Measurements from ENCODE around the gene NAXD. TPM values are rescaled to one million over a fixed set of nuclear protein-coding genes. Genes with fewer than 3 reads are reported as not detected.

NAXD gene
- total and polyA plus RNA-seq, 4 experiments from 2014 or later = 20.4 to 33.4 (median 26.5) TPM

DNA sequence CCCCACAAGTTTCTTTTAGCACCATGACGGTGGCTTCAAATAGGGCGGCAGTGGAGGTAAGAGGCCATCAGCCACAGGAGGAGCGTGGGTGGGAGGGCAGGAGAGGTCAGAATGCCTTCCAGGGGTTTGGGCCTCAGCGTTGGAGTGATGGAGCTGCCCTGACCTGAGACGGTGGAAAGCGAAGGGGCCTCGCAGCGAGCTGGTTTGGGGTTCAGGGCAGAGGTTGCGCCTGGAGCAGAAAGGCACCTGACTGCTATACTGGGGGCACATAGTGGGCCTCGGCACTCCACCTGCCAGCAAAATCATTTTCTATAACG, 382 bp upstream of the NAXD start:
- Histone ChIP-seq H3K27ac (ENCODE audit: low read depth, low read length) (peak overlapping the region; percentile 47), H3K4me1 (ENCODE audit: insufficient read depth, low read length) (peaks cover 17% of the 10 kb centered on the region), H3K27me3 (ENCODE audit: insufficient read depth, low read length) (no peaks in the 10 kb centered on the region), H3K4me3 (ENCODE audit: low read length in 2 of 2) (peak overlapping the region in 1 of 2 donors; percentile 67), H3K9me3 (ENCODE audit: control insufficient read depth in 1 of 2, low read length in 2 of 2) (no peaks in the 10 kb centered on the region), H3K36me3 (ENCODE audit: insufficient read depth, low read length) (no peaks in the 10 kb centered on the region)
- peaks cover 0 to 2% (median 0%) of the 10 kb centered on the region in 8 donors for H3K9me3 Mint-ChIP-seq
- H3K4me1 Mint-ChIP-seq = peaks cover 26 to 47% (median 37%) of the 10 kb centered on the region in 4 donors
- H3K27ac Mint-ChIP-seq = peak overlapping the region; percentile 71 to 98 (median 93)
- no peak for DNase-seq
- CTCF ChIA-PET (ENCODE audit: partially characterized antibody) = no interaction called here
- POLR2A ChIA-PET (ENCODE audit: partially characterized antibody) = interaction anchor here (1.0 to 2.6 kb wide), 5 partner anchors 52 to 300 kb away, joined by 3 to 28 read pairs (median 4); partner anchors contain the start of gene ING1
- peak overlapping the region; percentile 88 to 96 (median 94) for H3K4me3 Mint-ChIP-seq
- peaks cover 0 to 7% of the 10 kb centered on the region in 2 donors for H3K36me3 Mint-ChIP-seq
- H3K27me3 Mint-ChIP-seq = no peaks in the 10 kb centered on the region
- intact Hi-C loops (cut with micrococcal nuclease) = loop anchor here (1.0 to 10.0 kb wide), 3 partner anchors 100 to 300 kb away; partner anchors contain the start of gene ANKRD10

DNA sequence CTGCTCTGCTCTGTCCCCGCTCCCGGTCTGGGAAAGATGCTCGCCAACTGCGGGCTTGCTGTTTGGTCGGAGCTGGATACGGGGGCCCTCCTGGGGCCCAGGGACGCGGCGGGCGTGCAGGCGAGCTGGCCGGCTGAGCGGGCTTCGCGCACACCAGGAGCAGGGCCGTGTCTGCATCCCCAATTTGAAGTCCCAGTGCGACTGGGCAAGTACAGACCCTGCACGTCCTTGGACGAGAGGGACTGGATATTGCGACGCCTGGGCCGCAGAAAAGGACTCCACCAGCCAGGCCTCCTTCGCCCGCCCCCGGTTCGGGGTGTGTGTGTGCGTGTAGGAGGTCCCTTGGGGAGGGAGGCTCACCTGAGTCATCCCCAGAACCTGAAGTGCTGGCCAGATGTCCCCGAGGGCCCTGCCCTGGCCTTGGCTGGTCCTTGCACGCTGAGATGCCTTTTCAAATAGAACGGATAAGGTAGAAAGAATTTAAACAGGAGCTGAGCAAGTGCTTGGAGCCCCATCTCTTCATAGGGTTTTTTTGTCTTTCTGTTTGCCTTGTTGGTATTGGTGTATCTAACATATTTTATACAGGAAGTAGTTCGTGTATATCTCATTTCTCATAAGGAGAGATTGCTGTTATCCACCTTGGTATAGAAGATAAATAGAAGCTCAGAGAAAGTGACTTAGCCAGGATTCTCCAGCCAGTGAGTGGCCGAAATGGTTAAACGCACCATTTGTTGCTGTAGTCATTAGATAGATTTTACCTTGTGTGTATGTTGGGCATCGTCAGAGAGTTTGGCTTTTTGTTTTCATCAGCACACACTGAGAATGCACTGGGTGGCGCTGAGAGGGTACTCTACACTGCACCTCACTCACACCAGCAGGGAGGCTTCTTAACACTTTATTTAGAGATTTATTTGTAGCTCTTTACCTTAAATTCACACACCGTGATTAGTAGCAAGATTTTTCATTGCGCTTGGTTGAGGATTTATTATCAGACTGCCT, 1.1 kb downstream of the NAXD start:
- Histone ChIP-seq H3K9me3 (ENCODE audit: control insufficient read depth in 1 of 2, low read length in 2 of 2) (no peaks in the 10 kb centered on the region), H3K27me3 (ENCODE audit: insufficient read depth, low read length) (no peaks in the 10 kb centered on the region), H3K4me1 (ENCODE audit: insufficient read depth, low read length) (peaks cover 17% of the 10 kb centered on the region), H3K4me3 (ENCODE audit: low read length in 2 of 2) (peak overlapping the region; percentile 53 to 67), H3K27ac (ENCODE audit: low read depth, low read length) (peak overlapping the region; percentile 47), H3K36me3 (ENCODE audit: insufficient read depth, low read length) (no peaks in the 10 kb centered on the region)
- ChIA-PET CTCF (ENCODE audit: partially characterized antibody) (interaction anchor here (0.5 to 1.2 kb wide), 3 partner anchors 28 to 1656 kb away, joined by 3 read pairs; no protein-coding TSS in a partner anchor), POLR2A (ENCODE audit: partially characterized antibody) (interaction anchor here (0.8 to 2.6 kb wide), 8 partner anchors 9 to 298 kb away, joined by 3 to 28 read pairs (median 4); partner anchors contain the start of genes ANKRD10 and ING1)
- peaks cover 0 to 2% (median 0%) of the 10 kb centered on the region in 8 donors for H3K9me3 Mint-ChIP-seq
- H3K4me3 Mint-ChIP-seq = peak overlapping the region; percentile 83 to 95 (median 94)
- DNase-seq = peak; percentile 23 to 44 (median 30)
- H3K27me3 Mint-ChIP-seq = no peaks in the 10 kb centered on the region
- peaks cover 26 to 54% (median 37%) of the 10 kb centered on the region in 4 donors for H3K4me1 Mint-ChIP-seq
- peak overlapping the region; percentile 53 to 90 (median 79) for H3K27ac Mint-ChIP-seq
- intact Hi-C loops (cut with micrococcal nuclease) = loop anchor here (10.0 kb wide), 2 partner anchors 162 to 298 kb away; partner anchors contain the start of gene ANKRD10
- peaks cover 0 to 7% of the 10 kb centered on the region in 2 donors for H3K36me3 Mint-ChIP-seq

DNA sequence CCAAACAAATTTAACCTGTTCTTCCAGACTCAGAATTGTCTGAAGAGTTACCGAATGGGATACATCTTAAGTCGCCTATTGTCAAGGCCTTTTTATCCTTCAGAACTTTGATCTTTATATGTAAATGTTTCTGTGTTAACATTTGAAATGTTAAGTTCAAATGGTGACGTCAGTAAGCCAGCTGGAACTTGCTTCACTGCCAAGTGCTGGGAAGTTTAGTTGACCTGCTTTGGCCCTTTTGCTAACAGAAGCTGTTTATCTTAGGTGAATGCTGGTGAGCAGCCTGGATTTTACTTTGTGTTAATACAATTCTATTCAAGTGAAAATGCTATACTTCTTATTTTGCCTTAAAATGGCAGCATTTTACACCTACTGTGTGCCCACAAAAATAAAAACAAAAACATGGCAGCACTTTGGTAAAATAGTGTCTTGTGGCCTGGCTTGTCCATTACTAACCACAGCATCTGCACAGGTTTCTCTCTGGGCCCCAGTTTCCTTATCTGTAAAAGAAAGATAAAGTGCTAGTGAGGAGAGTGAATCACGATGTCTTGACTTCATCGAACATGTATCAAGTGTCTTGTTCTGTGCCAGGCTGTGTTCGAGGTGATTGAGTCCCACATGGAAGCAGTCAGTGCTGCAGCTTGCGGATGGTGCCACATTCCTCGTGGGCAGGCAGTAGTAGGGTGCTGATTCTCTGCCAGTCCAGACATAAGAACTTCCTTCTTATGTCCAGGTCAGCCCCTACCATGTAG, 2.2 kb downstream of the NAXD start:
- Histone ChIP-seq H3K4me3 (ENCODE audit: low read length in 2 of 2) (no peak overlapping the region), H3K36me3 (ENCODE audit: insufficient read depth, low read length) (no peaks in the 10 kb centered on the region), H3K27me3 (ENCODE audit: insufficient read depth, low read length) (no peaks in the 10 kb centered on the region), H3K4me1 (ENCODE audit: insufficient read depth, low read length) (peaks cover 17% of the 10 kb centered on the region), H3K27ac (ENCODE audit: low read depth, low read length) (no peak overlapping the region), H3K9me3 (ENCODE audit: control insufficient read depth in 1 of 2, low read length in 2 of 2) (no peaks in the 10 kb centered on the region)
- ChIA-PET POLR2A (ENCODE audit: partially characterized antibody) (interaction anchor here (0.8 to 2.6 kb wide), 5 partner anchors 10 to 297 kb away, joined by 3 to 28 read pairs (median 3); partner anchors contain the start of genes ANKRD10 and ING1), CTCF (ENCODE audit: partially characterized antibody) (interaction anchor here (1.2 kb wide), 2 partner anchors 27 to 162 kb away, joined by 3 to 5 read pairs; no protein-coding TSS in a partner anchor)
- H3K4me3 Mint-ChIP-seq = peak overlapping the region in 5 of 8 donors; percentile 17 to 95 (median 46)
- H3K27ac Mint-ChIP-seq = peak overlapping the region in 1 of 7 donors; percentile 64
- H3K36me3 Mint-ChIP-seq = peaks cover 2 to 12% of the 10 kb centered on the region in 2 donors
- peaks cover 0 to 2% (median 0%) of the 10 kb centered on the region in 8 donors for H3K9me3 Mint-ChIP-seq
- intact Hi-C loops (cut with micrococcal nuclease) = loop anchor here (10.0 kb wide), 2 partner anchors 163 to 297 kb away; partner anchors contain the start of gene ANKRD10
- no peaks in the 10 kb centered on the region for H3K27me3 Mint-ChIP-seq
- peaks cover 28 to 65% (median 35%) of the 10 kb centered on the region in 4 donors for H3K4me1 Mint-ChIP-seq
- no peak for DNase-seq

DNA sequence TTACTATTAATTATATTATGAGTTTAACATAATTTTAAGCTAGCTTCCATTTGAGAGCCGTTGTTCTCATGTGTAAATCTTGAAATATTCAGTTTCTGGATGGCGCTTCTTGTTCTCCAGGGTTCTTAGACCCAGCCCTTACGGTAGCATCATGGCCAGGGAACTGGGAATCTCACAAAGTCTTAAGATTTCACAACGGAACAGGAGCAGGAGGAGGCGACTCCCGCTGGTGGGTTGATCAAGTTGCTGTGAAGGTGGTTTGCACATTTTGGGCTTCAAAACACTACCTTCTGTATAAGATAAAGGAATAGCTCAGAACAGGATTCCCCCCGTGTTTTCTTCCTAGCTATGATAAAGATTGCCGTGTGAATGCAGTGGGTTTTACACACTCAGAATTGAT, 2.8 kb downstream of the NAXD start:
- H3K36me3 ChIP-seq (ENCODE audit: insufficient read depth, low read length) = peaks cover under 1% of the 10 kb centered on the region
- no peaks in the 10 kb centered on the region for H3K27me3 ChIP-seq (ENCODE audit: insufficient read depth, low read length)
- peak overlapping the region in 2 of 8 donors; percentile 33 to 46 for H3K4me3 Mint-ChIP-seq
- intact Hi-C loops (cut with micrococcal nuclease) = loop anchor here (10.0 kb wide), 2 partner anchors 163 to 297 kb away; partner anchors contain the start of gene ANKRD10
- no peak overlapping the region for H3K27ac ChIP-seq (ENCODE audit: low read depth, low read length)
- peak overlapping the region in 2 of 7 donors; percentile 24 to 29 for H3K27ac Mint-ChIP-seq
- peaks cover 17% of the 10 kb centered on the region for H3K4me1 ChIP-seq (ENCODE audit: insufficient read depth, low read length)
- H3K4me3 ChIP-seq (ENCODE audit: low read length in 2 of 2) = no peak overlapping the region
- ChIA-PET POLR2A (ENCODE audit: partially characterized antibody) (no interaction called here), CTCF (ENCODE audit: partially characterized antibody) (interaction anchor here (1.2 kb wide), 1 partner anchor 162 kb away, joined by 5 read pairs; no protein-coding TSS in a partner anchor)
- no peaks in the 10 kb centered on the region for H3K27me3 Mint-ChIP-seq
- peaks cover 8 to 19% of the 10 kb centered on the region in 2 donors for H3K36me3 Mint-ChIP-seq
- no peak for DNase-seq
- peaks cover 32 to 71% (median 41%) of the 10 kb centered on the region in 4 donors for H3K4me1 Mint-ChIP-seq
- H3K9me3 ChIP-seq (ENCODE audit: control insufficient read depth in 1 of 2, low read length in 2 of 2) = no peaks in the 10 kb centered on the region
- H3K9me3 Mint-ChIP-seq = peaks cover 0 to 2% (median 0%) of the 10 kb centered on the region in 8 donors

DNA sequence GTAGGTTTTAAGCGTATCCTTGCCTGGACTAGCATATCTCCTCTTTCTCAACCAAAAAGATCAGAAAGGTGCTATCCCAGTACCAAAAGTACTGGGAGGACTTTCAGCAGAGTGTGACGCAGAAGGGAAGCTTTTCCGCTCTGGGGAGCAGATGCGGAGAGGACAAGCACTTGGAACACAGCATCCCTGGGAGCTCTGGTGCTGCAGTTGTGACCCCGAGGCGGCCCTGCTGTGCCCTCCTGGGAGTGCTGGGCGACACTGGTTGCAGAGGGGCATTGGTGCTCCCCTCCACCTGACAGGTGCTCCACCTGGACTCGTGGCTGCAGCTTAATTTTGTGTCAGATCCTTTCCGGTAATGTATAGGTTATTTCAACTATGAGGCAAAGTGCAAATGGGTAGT, 3.4 kb downstream of the NAXD start:
- Histone ChIP-seq H3K27ac (ENCODE audit: low read depth, low read length) (no peak overlapping the region), H3K4me3 (ENCODE audit: low read length in 2 of 2) (no peak overlapping the region), H3K27me3 (ENCODE audit: insufficient read depth, low read length) (no peaks in the 10 kb centered on the region), H3K4me1 (ENCODE audit: insufficient read depth, low read length) (peaks cover 17% of the 10 kb centered on the region), H3K9me3 (ENCODE audit: control insufficient read depth in 1 of 2, low read length in 2 of 2) (no peaks in the 10 kb centered on the region), H3K36me3 (ENCODE audit: insufficient read depth, low read length) (peaks cover 5% of the 10 kb centered on the region)
- intact Hi-C loops (cut with micrococcal nuclease) = loop anchor here (10.0 kb wide), 2 partner anchors 164 to 296 kb away; partner anchors contain the start of gene ANKRD10
- Mint-ChIP-seq H3K36me3 (peaks cover 9 to 24% of the 10 kb centered on the region in 2 donors), H3K4me1 (peaks cover 32 to 71% (median 41%) of the 10 kb centered on the region in 4 donors), H3K9me3 (peaks cover 0 to 2% (median 0%) of the 10 kb centered on the region in 8 donors), H3K4me3 (peak overlapping the region in 1 of 8 donors; percentile 46), H3K27ac (no peak overlapping the region), H3K27me3 (no peaks in the 10 kb centered on the region)
- POLR2A ChIA-PET (ENCODE audit: partially characterized antibody) = no interaction called here
- CTCF ChIA-PET (ENCODE audit: partially characterized antibody) = interaction anchor here (0.9 to 1.2 kb wide), 2 partner anchors 25 to 163 kb away, joined by 3 to 5 read pairs; no protein-coding TSS in a partner anchor
- DNase-seq = no peak

DNA sequence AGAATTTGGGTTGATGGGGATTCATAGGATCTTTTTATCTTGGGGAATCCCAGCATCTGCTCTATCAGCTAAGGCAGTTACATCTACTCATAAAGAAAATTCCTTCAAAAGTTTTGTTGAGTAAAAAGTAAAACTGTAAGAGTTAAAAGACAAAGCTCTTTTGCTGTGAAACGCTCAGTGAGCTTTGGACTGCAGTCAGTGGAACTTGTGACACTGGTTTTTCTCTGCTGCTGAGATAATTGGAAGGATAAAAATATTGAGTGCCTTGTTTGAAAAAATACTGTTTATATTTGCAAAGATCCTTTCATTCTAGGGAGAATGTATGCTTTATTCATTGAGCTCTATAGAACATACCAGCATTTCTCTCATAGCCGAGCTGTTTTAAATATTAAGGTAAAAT, 5.3 kb downstream of the NAXD start:
- H3K4me1 Mint-ChIP-seq = peaks cover 30 to 64% (median 37%) of the 10 kb centered on the region in 4 donors
- intact Hi-C loops (cut with micrococcal nuclease) = no loop called here
- POLR2A ChIA-PET (ENCODE audit: partially characterized antibody) = no interaction called here

More for the DNA sequence above, 5.3 kb downstream of the NAXD start:
- Histone ChIP-seq H3K27me3 (ENCODE audit: insufficient read depth, low read length) (no peaks in the 10 kb centered on the region), H3K36me3 (ENCODE audit: insufficient read depth, low read length) (peaks cover 15% of the 10 kb centered on the region), H3K27ac (ENCODE audit: low read depth, low read length) (no peak overlapping the region), H3K4me1 (ENCODE audit: insufficient read depth, low read length) (peaks cover 14% of the 10 kb centered on the region), H3K4me3 (ENCODE audit: low read length in 2 of 2) (no peak overlapping the region), H3K9me3 (ENCODE audit: control insufficient read depth in 1 of 2, low read length in 2 of 2) (no peaks in the 10 kb centered on the region)
- Mint-ChIP-seq H3K4me3 (no peak overlapping the region), H3K27me3 (no peaks in the 10 kb centered on the region), H3K27ac (no peak overlapping the region), H3K9me3 (no peaks in the 10 kb centered on the region), H3K36me3 (peaks cover 9 to 27% of the 10 kb centered on the region in 2 donors)
- CTCF ChIA-PET (ENCODE audit: partially characterized antibody) = interaction anchor here (1.2 kb wide), 1 partner anchor 165 kb away, joined by 3 read pairs; no protein-coding TSS in a partner anchor
- no peak for DNase-seq

Data from CD4-positive, alpha-beta memory T cell (primary cell).